HG03039 (cell line): ENCODE results near the gene NDUFA12.

Experiments
- ATAC-seq: cut with Tn5 transposase; IDR thresholded peaks from one replicate; pipeline ENCODE4 v1.9.1; 2021; ENCODE audit warnings: mild to moderate bottlenecking, moderate library complexity; ENCODE audit not compliant: unreplicated experiment

Gene NDUFA12

DNA sequence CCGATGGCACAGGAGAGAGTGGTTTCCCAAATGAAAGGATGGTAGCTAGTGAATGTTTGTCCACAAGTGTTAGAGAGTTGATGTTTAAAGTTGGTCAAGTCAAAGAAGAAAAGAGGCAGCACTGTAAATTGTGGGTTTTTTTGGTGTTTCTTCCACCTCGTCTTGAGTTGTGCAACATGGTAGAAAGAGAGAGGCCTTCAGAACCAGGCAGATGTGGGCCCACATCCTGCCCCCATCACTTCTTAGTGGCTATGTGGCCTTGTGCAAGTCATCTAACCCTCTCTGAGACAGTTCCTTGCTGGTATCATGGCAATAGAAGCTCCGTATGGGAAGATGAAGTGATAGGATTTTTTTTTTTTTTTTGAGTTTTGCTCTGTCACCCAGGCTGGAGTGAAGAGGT lies 60.8 kb downstream of the NDUFA12 start:
- no peak for ATAC-seq

DNA sequence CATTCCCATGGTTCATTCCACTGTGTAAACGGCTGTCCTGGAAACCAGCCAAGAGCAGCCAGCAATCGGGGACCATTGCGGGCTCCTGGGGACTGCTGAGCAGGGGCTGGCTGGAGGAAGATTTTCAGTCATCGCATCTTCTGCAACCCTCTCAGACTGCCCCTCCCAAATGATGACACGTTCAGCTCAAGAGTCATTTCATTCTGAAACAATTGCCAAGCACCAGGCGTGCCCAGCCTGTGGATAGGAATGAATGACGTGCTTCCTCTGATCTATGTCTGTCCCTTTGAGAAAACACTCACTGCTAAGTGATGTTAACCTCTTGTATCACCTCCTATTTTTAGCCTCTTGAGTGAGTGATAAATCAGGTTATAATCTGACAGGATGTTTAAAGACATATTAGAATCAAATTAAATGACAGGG lies 62.0 kb downstream of the NDUFA12 start:
- ATAC-seq = no peak

DNA sequence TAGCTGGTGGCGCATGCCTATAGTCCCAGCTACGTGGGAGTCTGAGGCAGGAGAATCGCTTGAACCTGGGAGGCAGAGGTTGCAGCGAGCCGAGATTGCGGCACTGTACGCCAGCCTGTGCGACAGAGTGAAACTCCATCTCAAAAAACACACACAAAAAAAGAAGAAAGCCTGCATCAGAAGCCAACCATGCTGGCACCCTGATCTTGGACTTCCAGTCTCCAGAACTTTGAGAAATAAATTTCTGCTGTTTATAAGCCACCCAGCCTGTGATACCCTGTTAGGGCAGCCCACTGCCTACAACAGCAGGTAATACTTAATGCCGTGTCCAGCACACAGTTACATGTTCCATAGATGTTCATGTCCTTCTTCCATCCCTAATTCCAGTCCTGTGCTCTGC lies 62.7 kb downstream of the NDUFA12 start:
- ATAC-seq = no peak

DNA sequence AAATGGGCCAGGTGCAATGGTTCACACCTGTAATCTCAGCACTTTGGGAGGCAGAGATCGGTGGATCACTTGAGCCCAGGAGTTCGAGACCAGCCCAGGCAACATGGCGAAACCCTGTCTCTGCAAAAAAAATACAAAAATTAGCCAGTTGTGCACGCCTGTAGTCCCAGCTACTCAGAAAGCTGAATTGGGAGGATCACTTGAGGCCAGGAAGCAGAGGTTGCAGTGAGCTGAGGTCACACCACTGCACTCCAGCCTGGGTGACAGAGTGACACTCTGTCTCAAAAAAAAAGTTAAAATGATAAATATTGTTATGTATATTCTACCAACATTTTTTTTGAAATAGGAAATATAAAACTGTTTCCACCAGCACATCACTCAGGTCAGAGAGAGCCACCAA lies 64.9 kb downstream of the NDUFA12 start:
- no peak for ATAC-seq

- ATAC-seq = no peak
Measured at GRCh38 chr12:94930772-94931171, 72.7 kb downstream of the NDUFA12 start.

DNA sequence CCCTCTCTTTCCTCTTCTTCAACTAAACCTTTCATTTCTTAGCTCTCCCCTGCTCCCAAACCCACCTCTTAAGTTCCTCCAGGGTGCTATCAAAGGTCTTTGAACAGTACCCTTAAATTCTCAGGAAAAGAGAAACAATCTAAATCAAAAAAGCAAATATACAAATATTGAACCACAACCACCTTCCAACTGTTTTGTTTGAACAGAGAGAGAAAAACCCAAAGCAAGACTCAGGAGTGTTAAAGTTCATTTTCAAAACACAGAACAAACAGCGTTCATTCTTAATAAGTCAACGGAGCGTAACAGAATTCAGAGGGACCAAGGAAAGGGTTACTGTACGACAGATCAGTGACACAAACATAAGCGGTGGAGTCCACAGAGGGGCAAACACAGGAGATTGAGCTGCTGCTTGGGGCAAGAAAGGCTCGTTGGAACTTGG lies 73.3 kb downstream of the NDUFA12 start:
- ATAC-seq = no peak

GRCh38 chr12:94929780-94930179 lies 73.7 kb downstream of the NDUFA12 start:
- no peak for ATAC-seq

DNA sequence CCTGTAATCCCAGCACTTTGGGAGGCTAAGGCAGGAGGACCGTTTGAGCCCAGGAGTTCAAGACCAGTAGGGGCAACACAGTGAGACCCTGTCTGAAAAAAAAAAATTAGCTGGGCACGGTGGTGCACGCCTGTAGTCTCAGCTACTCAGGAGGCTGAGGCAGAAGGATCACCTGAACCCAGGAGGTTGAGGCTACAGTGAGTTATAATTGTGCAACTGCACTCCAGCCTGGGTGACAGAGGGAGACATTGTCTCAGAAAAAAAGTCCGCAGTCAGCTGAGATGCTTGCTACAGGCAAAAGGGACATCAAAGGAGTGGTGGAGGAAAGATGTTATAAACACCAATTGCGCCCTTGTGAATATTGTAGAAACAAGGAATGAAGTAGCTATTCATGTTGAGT lies 77.8 kb downstream of the NDUFA12 start:
- no peak for ATAC-seq

GRCh38 chr12:94925206-94925605 lies 78.3 kb downstream of the NDUFA12 start:
- no peak for ATAC-seq

GRCh38 chr12:94922561-94922960 lies 80.9 kb downstream of the NDUFA12 start:
- ATAC-seq = no peak
